IPS DF 4.7 (cell line): ENCODE data around the gene ATP8B4.

Experiments used
- DNase-seq: peaks from one replicate; pipeline ENCODE4 v3.0.0-alpha.2; 2013; ENCODE audit warnings: low spot score; ENCODE audit errors: extremely low read depth

The ATP8B4 gene

DNA sequence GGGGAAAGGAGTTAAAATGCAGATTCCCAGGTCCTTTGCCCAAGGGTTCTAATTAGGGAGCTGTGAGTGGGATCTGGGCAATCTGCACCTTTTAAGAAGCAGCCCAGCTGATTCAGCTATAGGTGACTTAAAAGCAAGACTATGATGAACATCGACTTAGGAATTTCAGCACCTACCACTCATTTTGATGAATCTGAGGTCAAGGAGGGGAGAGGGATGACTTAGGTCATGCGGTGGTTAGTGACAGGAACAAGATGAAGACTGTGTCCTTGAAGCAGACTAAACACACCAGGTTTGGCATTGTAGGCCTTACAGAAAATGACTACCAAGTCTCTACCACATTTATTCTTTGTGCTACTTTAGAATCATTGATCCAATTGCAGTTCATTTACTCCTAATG lies 301.9 kb downstream of the ATP8B4 start:
- no peak for DNase-seq

DNA sequence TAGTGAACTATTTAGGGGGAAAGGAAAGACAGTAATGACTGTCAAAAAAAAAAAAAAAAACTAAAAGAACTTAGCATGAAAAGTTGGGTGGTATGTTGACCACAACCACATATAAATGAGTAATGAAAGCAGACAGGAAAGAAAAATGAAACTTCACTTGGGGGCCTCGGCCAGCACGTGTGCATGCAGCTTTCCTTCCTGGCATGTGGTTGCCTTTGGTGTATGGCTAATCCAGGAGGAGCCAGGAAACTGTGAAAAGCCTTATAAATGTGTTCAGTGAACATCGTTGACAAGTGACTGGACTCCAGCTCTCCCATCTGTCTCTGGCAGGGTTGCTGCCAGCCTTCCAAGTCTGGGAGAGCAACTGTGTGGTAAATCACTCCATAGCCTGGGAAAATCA lies 303.1 kb downstream of the ATP8B4 start:
- no peak for DNase-seq

DNA sequence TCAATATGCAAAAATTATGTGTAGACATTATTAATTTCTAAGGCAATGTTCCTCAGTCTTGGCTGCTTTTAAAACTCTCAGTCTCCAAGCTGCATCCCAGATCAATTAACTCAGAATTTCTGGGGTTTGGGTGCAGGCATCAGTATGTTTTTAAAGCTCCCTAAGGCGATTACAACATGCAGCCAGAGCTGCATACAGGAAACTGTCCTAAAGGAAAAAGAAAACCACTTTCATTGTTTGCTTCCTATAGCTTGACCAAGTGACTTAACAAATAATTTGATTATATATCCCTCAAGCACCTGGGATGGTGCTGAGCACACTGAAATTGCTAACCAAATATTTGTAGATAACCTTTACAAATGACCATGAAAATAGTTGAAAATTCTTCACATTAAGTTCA lies 303.5 kb downstream of the ATP8B4 start:
- no peak for DNase-seq

DNA sequence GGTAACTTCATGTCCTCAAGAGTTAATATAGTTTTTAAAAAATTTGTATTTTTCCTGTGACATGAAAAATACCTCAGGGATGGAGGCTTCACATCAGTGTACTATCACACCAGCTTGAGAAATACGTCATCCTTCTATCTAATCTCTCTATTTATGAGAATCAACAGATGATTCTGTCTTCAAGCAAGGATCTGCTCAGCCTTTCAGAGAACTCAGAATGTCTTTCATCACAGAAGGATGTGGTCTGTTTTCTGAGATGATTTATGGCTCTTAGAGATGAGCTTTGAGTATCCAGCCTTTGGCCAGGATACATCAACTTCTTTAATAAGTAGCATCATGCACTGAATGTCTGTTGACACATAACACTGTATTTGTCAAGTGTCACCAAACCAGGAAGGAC lies 304.3 kb downstream of the ATP8B4 start:
- no peak for DNase-seq

DNA sequence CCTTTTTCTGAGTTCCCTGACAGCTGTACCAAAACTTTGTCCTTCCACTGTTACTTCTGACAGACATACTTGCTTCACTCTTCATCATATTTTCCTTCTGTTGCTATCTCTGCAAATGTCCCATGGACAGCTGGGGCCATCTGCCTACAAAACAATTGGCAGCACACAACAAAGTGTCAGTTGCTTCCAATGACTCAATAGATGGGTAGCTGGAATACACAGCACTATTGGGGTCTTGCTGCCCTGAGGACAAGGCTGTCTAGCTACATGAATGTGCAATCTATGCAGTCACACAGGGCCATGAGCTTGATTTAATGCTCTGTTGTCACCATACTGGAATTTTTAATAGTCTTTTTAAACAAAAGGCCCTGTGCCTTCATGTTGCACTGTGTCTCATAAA lies 305.4 kb downstream of the ATP8B4 start:
- DNase-seq = no peak

DNA sequence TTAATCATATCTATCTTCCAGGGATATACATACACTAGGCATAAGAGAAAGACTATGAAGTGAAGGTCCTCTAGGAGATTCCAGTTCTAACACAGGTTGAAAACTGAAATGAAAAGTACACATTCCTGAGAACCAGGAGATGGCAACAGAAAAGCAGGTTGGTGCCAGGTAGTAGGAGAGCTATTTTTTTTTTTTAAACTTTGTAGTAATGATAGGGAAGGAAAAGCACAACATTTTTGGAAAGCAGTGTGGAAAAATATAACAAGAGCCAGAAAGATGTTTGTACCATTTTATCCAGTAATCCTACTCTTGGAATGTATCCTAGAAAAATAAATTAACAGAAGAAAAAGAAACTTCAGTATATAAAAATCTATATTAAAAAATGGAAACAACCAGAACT lies 308.3 kb downstream of the ATP8B4 start:
- DNase-seq = no peak

DNA sequence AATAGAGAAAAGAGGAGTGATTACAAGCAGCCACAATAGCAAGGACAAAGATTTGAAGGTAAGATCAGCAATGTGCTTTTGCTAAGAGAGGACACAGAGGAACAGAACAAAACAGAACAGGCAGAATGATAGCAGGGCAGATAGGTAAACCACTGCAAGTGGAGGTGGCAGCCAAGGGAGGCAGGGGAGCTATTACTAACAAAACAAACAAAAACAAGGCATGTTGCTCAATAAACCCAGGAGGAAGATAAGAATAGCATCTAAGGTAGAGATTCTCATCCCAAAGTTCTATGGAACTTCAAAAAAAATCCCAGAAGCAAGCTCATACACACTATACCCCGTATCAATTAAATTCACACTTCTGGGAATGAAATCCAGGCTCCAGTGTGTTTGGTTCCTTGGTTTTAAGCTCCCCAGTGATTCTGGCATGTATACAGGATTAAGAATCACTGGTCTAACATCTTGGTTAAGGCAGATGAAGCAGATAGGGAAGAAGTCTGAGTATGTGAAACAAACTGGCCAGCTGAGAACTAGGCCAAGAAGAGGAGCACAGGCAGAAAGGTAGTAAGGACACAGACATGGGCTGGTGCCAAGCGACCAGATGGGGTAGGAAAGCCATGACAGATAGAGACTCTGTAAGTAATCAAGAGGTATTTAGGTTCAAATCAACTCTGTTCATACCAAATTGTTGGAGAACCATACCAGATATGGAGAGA lies 309.0 kb downstream of the ATP8B4 start:
- DNase-seq = no peak

DNA sequence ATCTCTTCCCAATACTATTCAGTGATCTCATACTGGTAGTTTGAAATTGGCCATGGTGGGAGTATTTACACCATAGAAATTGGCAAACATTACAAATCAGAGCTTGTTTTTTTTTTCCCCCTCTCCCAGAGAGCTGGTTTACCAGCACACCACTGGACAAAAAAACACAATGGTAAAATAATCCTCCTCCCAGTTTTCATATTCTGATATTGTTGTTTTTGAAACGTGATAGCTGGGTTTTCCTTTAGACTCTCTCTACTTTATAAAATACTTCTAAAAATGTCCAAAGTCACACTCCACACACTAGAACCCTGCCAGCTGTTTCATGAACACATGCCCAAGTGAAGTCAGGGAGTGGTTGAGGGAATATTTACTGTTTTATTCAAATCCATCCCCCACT lies 310.7 kb downstream of the ATP8B4 start:
- DNase-seq = no peak
